Mucosa of descending colon (tissue), 3 donors: ENCODE data around the gene TBC1D13. TPM values are rescaled to one million over a fixed set of nuclear protein-coding genes. Genes with fewer than 3 reads are reported as not detected.
"Not testable (repeated sequence)": the region's sequence is repeated elsewhere in the genome, so short reads cannot be mapped to it uniquely, and the experiment has no call there.

Experiments used
- ATAC-seq: fragments of 200-7000 bp; cut with Tn5 transposase; one replicate; pipeline ENCODE4 v1.9.1; 2020; ENCODE audit warnings: mild to moderate bottlenecking, moderate library complexity
- DNase-seq, 3 donors: peaks; one replicate each; pipeline ENCODE4 v3.0.0-alpha.2; 2020
- H3K36me3 ChIP-seq: fragments of 200-600 bp; one replicate; pipeline ENCODE4 v1.8.0; 2021; ENCODE audit warnings: low read depth, mild to moderate bottlenecking
- H3K4me1 ChIP-seq: fragments of 200-600 bp; one replicate; pipeline ENCODE4 v1.8.0; 2021; ENCODE audit warnings: low read depth, mild to moderate bottlenecking
- H3K4me3 ChIP-seq: fragments of 200-600 bp; one replicate; pipeline ENCODE4 v1.8.0; 2021; ENCODE audit warnings: mild to moderate bottlenecking
- H3K9me3 ChIP-seq: fragments of 200-600 bp; one replicate; pipeline ENCODE4 v1.8.0; 2021; ENCODE audit warnings: mild to moderate bottlenecking
- CTCF ChIP-seq: fragments of 200-600 bp; IDR thresholded peaks from one replicate; pipeline ENCODE4 v1.8.0; 2022; ENCODE audit warnings: antibody characterized with exemption, mild to moderate bottlenecking
- intact Hi-C, 2 donors: fragments of 100-400 bp; cut with DNase I in 1 of 2; cut with micrococcal nuclease in 1 of 2; formaldehyde crosslinking; loops; one replicate each; pipeline versions ENCODE4 v1.11.0 to v1.11.1; 2022; cut with DNase I, micrococcal nuclease
- total RNA-seq, 3 donors: library from RNA; stranded (reverse); fragmentation: NEBNext Ultra II Directional in 2 of 3; extraction: Animal tissue kit (Norgen Biotek cat#: 25700) in 2 of 3; gene quantifications; one replicate each; pipeline versions ENCODE4 v1.2.1 to v1.2.4, GENCODE V29; 2021 to 2023
- donor health status: DM: no; HTN: no; CAD: no; lungs with moderate emphysema.
- donor health status: DM: no; HTN: no; CAD: no.
- donor health status: DM: no; HTN: yes; CAD: no.

TBC1D13 gene
- total RNA-seq, 3 donors from 2014 or later = 20.6 to 30.6 (median 25.9) TPM

DNA sequence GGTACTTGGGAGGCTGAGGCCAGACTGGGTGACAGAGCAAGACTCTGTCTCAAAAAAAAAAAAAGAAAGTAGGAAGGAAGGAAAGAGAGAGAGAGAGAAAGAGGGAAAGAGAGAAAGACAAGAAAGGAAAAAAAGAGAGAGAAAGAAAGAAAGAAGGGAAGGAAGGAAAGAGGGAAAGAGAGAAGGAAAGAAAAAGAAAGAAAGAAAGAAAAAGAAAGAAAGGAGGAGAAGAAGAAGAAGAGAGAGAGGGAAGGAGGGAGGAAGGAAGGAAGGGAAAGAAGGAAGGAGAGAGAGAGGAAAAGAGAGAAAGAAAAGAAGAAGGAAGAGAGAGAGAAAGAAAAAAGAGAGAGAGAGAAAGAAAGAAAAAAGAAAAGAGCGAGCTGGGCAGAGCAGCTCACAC lies 12.2 kb upstream of the TBC1D13 start:
- Histone ChIP-seq H3K36me3 (no peaks in the 10 kb centered on the region), H3K4me3 (no peak overlapping the region), H3K9me3 (peaks cover 5% of the 10 kb centered on the region), H3K4me1 (peaks cover 14% of the 10 kb centered on the region)
- TF ChIP-seq CTCF = no peak
- DNase-seq (no peak), ATAC-seq (no peak)
- intact Hi-C loops = no loop called here

DNA sequence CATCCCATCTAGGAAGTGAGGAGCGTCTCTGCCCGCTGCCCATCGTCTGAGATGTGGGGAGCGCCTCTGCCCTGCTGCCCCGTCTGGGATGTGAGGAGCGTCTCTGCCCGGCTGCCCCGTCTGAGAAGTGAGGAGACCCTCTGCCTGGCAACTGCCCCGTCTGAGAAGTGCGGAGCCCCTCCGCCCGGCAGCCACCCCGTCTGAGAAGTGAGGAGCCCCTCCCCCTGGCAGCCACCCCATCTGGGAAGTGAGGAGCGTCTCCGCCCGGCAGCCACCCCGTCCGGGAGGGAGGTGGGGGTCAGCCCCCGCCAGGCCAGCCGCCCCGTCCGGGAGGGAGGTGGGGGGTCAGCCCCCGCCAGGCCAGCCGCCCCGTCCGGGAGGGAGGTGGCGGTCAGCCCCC lies 7.0 kb upstream of the TBC1D13 start:
- ATAC-seq, DNase-seq, H3K9me3 ChIP-seq, intact Hi-C loops, H3K36me3 ChIP-seq, H3K4me1 ChIP-seq, H3K4me3 ChIP-seq: not testable (repeated sequence)

- no peaks in the 10 kb centered on the region for H3K9me3 ChIP-seq
These were observed 5.6 kb upstream of the TBC1D13 start for GRCh38 chr9:128781187-128782070.

DNA sequence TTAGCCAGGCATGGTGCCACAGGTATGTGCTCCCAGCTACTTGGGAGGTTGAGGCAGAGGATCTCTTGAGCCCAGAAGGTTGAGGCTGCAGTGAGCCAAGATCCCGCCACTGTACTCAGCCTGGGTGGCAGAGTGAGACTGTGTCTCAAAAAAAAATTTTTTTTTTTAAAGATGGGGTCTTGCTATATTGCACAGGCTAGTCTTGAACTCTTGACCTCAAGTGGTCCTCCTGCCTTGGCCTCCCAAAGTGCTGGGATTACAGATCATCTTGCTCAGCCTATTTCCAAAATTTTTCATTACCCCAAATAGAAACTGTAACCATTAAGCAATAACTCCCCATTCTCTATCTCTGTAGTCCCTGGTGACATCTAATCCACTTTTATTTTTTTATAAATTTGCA lies 4.4 kb upstream of the TBC1D13 start:
- DNase-seq (no peak), ATAC-seq (no peak)
- Histone ChIP-seq H3K4me3 (no peak overlapping the region), H3K4me1 (peaks cover 4% of the 10 kb centered on the region), H3K36me3 (no peaks in the 10 kb centered on the region), H3K9me3 (no peaks in the 10 kb centered on the region)
- TF ChIP-seq CTCF = no peak
- intact Hi-C loops = no loop called here

More at GRCh38 chr9:128781187-128782070, 5.6 kb upstream of the TBC1D13 start:
- H3K4me1 ChIP-seq = no peaks in the 10 kb centered on the region
- H3K36me3 ChIP-seq = no peaks in the 10 kb centered on the region
- ATAC-seq (no peak), DNase-seq (no peak)
- TF ChIP-seq CTCF = no peak
- no peak overlapping the region for H3K4me3 ChIP-seq
- intact Hi-C loops = no loop called here

DNA sequence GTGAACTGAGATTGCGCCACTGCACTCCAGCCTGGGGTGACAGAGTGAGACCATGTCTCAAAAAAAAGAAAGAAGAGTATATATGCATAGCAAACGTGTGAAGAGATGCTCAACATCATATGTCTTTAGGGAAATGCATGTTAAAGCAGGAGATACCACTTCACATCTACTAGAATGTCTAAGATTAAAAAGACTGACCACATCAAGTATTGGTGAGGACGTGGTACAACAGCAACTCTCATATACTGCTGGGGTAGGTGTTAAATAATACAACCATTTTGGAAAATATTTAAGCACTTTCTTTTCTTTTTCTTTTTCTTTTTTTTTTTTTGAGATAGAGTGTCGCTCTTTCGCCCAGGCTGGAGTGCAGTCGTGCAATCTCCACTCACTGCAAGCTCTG lies 1.6 kb upstream of the TBC1D13 start:
- intact Hi-C loops = no loop called here
- no peaks in the 10 kb centered on the region for H3K9me3 ChIP-seq
- H3K36me3 ChIP-seq = no peaks in the 10 kb centered on the region
- peaks cover 10% of the 10 kb centered on the region for H3K4me1 ChIP-seq
- no peak for ATAC-seq
- TF ChIP-seq CTCF = no peak
- DNase-seq = no peak
- H3K4me3 ChIP-seq = no peak overlapping the region

GRCh38 chr9:128787659-128788058 lies 606 bp downstream of the TBC1D13 start:
- TF ChIP-seq CTCF = no peak
- ATAC-seq = peak; percentile 53
- intact Hi-C loops = no loop called here
- peak in 1 of 3 donors; percentile 42 for DNase-seq
- H3K36me3 ChIP-seq = no peaks in the 10 kb centered on the region
- no peaks in the 10 kb centered on the region for H3K9me3 ChIP-seq
- H3K4me1 ChIP-seq = peaks cover 10% of the 10 kb centered on the region
- H3K4me3 ChIP-seq = peak overlapping the region; percentile 99
